HepG2 (cell line): ENCODE measurements around the gene ZCCHC3. TPM values are rescaled to one million over a fixed set of nuclear protein-coding genes. Genes with fewer than 3 reads are reported as not detected.

Experiments used
- ARID5B ChIP-seq: IDR thresholded peaks from 2 replicates; pipeline ENCODE4 v1.4.0; 2020; ENCODE audit warnings: mild to moderate bottlenecking, missing genetic modification reagents
- ASH2L ChIP-seq: fragments of 300-600, 200-600 bp; sonication (generic); IDR thresholded peaks from 2 replicates; pipeline ENCODE4 v1.7.0; 2017; ENCODE audit warnings: low read depth, mild to moderate bottlenecking, moderate library complexity, mixed read lengths, low read length; ENCODE audit not compliant: insufficient read length
- CENPBD1 ChIP-seq: sonication (generic); formaldehyde crosslinking; IDR thresholded peaks from 2 replicates; pipeline ENCODE4 v1.8.0; 2022; ENCODE audit warnings: missing genetic modification reagents, low read depth, mild to moderate bottlenecking, borderline replicate concordance
- ETV5 ChIP-seq: IDR thresholded peaks from 2 replicates; pipeline ENCODE4 v1.6.1; 2018; ENCODE audit warnings: missing biosample characterization, missing genetic modification reagents, inconsistent platforms, borderline replicate concordance
- EZH2 ChIP-seq: conservative IDR thresholded peaks from 2 replicates; pipeline ENCODE4 v1.6.1; 2012; ENCODE audit warnings: mild to moderate bottlenecking, low read depth, low read length, moderate library complexity
- GATAD1 ChIP-seq: IDR thresholded peaks from 2 replicates; pipeline ENCODE4 v1.6.1; 2016; ENCODE audit warnings: missing genetic modification reagents, missing compliant biosample characterization
- IKZF4 ChIP-seq: sonication (generic); formaldehyde crosslinking; IDR thresholded peaks from 2 replicates; pipeline ENCODE4 v1.5.1; 2020; ENCODE audit warnings: borderline replicate concordance, mild to moderate bottlenecking, low read depth, missing genetic modification reagents; ENCODE audit errors: not compliant biosample characterization
- KDM4B ChIP-seq: sonication (generic); formaldehyde crosslinking; IDR thresholded peaks from 2 replicates; pipeline ENCODE4 v1.4.0; 2020; ENCODE audit warnings: missing genetic modification reagents
- KLF12 ChIP-seq: sonication (generic); formaldehyde crosslinking; IDR thresholded peaks from 2 replicates; pipeline ENCODE4 v1.4.0; 2020; ENCODE audit warnings: missing genetic modification reagents, borderline replicate concordance
- KLF13 ChIP-seq: sonication (generic); formaldehyde crosslinking; IDR thresholded peaks from 2 replicates; pipeline ENCODE4 v1.4.0; 2020; ENCODE audit warnings: mild to moderate bottlenecking, missing genetic modification reagents
- MED8 ChIP-seq: sonication (generic); formaldehyde crosslinking; IDR thresholded peaks from 2 replicates; pipeline ENCODE4 v1.8.1; 2023; ENCODE audit warnings: mild to moderate bottlenecking, missing genetic modification reagents; ENCODE audit not compliant: insufficient replicate concordance
- NR2F6 ChIP-seq, 2 experiments: IDR thresholded peaks; 2 replicates each; pipeline ENCODE4 v1.6.1; 2016; ENCODE audit warnings: antibody characterized with exemption in 1 of 2, mild to moderate bottlenecking in 1 of 2
- PCBP1 ChIP-seq: fragments of 200-400 bp; formaldehyde crosslinking; IDR thresholded peaks from 2 replicates; pipeline ENCODE4 v1.6.1; 2017; ENCODE audit warnings: mild to moderate bottlenecking, low read depth, low read length, borderline replicate concordance
- ZBTB21 ChIP-seq: sonication (generic); formaldehyde crosslinking; IDR thresholded peaks from 2 replicates; pipeline ENCODE4 v1.4.0; 2020; ENCODE audit warnings: missing genetic modification reagents
- ZBTB49 ChIP-seq: sonication (generic); formaldehyde crosslinking; IDR thresholded peaks from 2 replicates; pipeline ENCODE4 v1.4.0; 2020; ENCODE audit warnings: missing genetic modification reagents, borderline replicate concordance
- ZFP82 ChIP-seq: sonication (generic); formaldehyde crosslinking; IDR thresholded peaks from 2 replicates; pipeline ENCODE4 v1.5.1; 2020; ENCODE audit warnings: mild to moderate bottlenecking, missing genetic modification reagents, borderline replicate concordance
- ZNF160 ChIP-seq: sonication (generic); formaldehyde crosslinking; IDR thresholded peaks from 2 replicates; pipeline ENCODE4 v1.8.0; 2022; ENCODE audit warnings: mild to moderate bottlenecking, inconsistent platforms, missing genetic modification reagents
- ZNF24 ChIP-seq: fragments of 450-650 bp; IDR thresholded peaks from 2 replicates; pipeline ENCODE4 v1.6.1; 2017; ENCODE audit warnings: antibody characterized with exemption, mild to moderate bottlenecking
- ZNF33A ChIP-seq: sonication (generic); formaldehyde crosslinking; IDR thresholded peaks from 2 replicates; pipeline ENCODE4 v1.5.1; 2020; ENCODE audit warnings: missing genetic modification reagents, mild to moderate bottlenecking, moderate library complexity, borderline replicate concordance
- ZNF615 ChIP-seq: sonication (generic); formaldehyde crosslinking; IDR thresholded peaks from 2 replicates; pipeline ENCODE4 v1.5.0; 2020; ENCODE audit warnings: mild to moderate bottlenecking, missing genetic modification reagents, borderline replicate concordance
- ZNF777 ChIP-seq: sonication (generic); formaldehyde crosslinking; IDR thresholded peaks from 2 replicates; pipeline ENCODE4 v1.4.0; 2020; ENCODE audit warnings: missing genetic modification reagents
- ZNF879 ChIP-seq: sonication (generic); formaldehyde crosslinking; IDR thresholded peaks from 2 replicates; pipeline ENCODE4 v1.8.1; 2023; ENCODE audit warnings: missing genetic modification reagents
- polyA plus RNA-seq, 8 experiments: library from polyadenylated mRNA; depleted of rRNA in 3 of 8; stranded (reverse) in 7 of 8; unstranded in 1 of 8; fragments of >200 nt; fragmentation: Illumina TruSeq in 4 of 8; extraction: Trizol in 4 of 8; gene quantifications; 2 replicates each; pipeline versions ENCODE4 v1.2.1 to v1.2.3, GENCODE V29; 2011 to 2016; ENCODE audit warnings: low read depth in 4 of 8, missing spikeins in 1 of 8, mixed read lengths in 1 of 8; ENCODE audit not compliant: insufficient read depth in 1 of 8
- total RNA-seq, 5 experiments: library from RNA; depleted of rRNA; stranded (reverse); fragments of >200 nt; fragmentation: Illumina TruSeq; extraction: Trizol; gene quantifications; 2 replicates each; pipeline ENCODE4 v1.2.3, GENCODE V29; 2016; ENCODE audit warnings: low read depth in 1 of 5

The ZCCHC3 gene
- total and polyA plus RNA-seq, 2 of the 13 experiments (the other 11 are each of a cell fraction or from before 2014, with no cell fraction given), result 46.6 to 63.0 TPM

- TF ChIP-seq ZBTB21 (CRISPR knock-in tag) (peak; percentile 72), ZFP82 (CRISPR knock-in tag) (no peak), ZNF24 (peak; percentile 69), ZNF33A (CRISPR knock-in tag) (no peak), ASH2L (peak; percentile 95), GATAD1 (peak; percentile 85), IKZF4 (CRISPR knock-in tag) (no peak), KLF13 (CRISPR knock-in tag) (no peak), ZNF777 (CRISPR knock-in tag) (peak; percentile 75), KDM4B (peak; percentile 94; the same call in 1 of the 2 replicates), ETV5 (peak; percentile 88), ZNF879 (CRISPR knock-in tag) (peak; percentile 60; the same call in 1 of the 2 replicates), ZNF160 (peak; percentile 80; the same call in 1 of the 2 replicates), NR2F6 (IDR thresholded peaks at IDR 0.05) (peak; percentile 83), NR2F6 (CRISPR knock-in tag; IDR thresholded peaks at IDR 0.05) (peak; percentile 93), ARID5B (CRISPR knock-in tag) (peak; percentile 97), MED8 (peak; percentile 78), PCBP1 (peak; percentile 77), ZNF615 (CRISPR knock-in tag) (no peak), KLF12 (CRISPR knock-in tag) (peak; percentile 99), ZBTB49 (CRISPR knock-in tag) (no peak), CENPBD1 (CRISPR knock-in tag) (no peak), EZH2 (no peak)
Observed at GRCh38 chr20:347640-348484, 50.5 kb downstream of the ZCCHC3 start (continued).
